ENCODE measurements around the gene TNPO3.
"Not testable (repeated sequence)": the region's sequence is repeated elsewhere in the genome, so short reads cannot be mapped to it uniquely, and the experiment has no call there.

Gene TNPO3

GRCh38 chr7:129045682-129046081 is 9.2 kb downstream of the TNPO3 start:
- no peaks in the 10 kb centered on the region for H3K27me3 ChIP-seq (ENCODE audit: control insufficient read depth in 1 of 2, insufficient read depth in 2 of 2, low read length in 2 of 2)
- no peaks in the 10 kb centered on the region for H3K9me3 ChIP-seq (ENCODE audit: control insufficient read depth in 2 of 2, low read length in 2 of 2)
- no peaks in the 10 kb centered on the region for H3K36me3 ChIP-seq (ENCODE audit: control insufficient read depth in 2 of 2, insufficient read depth in 2 of 2, low read length in 2 of 2)
- H3K4me1 ChIP-seq (ENCODE audit: control insufficient read depth, insufficient read depth, low read length) = no peaks in the 10 kb centered on the region
- no peak overlapping the region for H3K4me3 ChIP-seq (ENCODE audit: low read length in 2 of 2)
- H3K27ac ChIP-seq (ENCODE audit: low read length) = no peak overlapping the region
- H3K9ac ChIP-seq (ENCODE audit: low read length in 2 of 2) = no peak overlapping the region

- Histone ChIP-seq H3K4me1 (ENCODE audit: control insufficient read depth, insufficient read depth, low read length) (no peaks in the 10 kb centered on the region), H3K27ac (ENCODE audit: low read length) (no peak overlapping the region), H3K9ac (ENCODE audit: low read length in 2 of 2) (no peak overlapping the region), H3K36me3 (ENCODE audit: control insufficient read depth in 2 of 2, insufficient read depth in 2 of 2, low read length in 2 of 2) (peaks cover 7 to 9% of the 10 kb centered on the region in 2 donors), H3K27me3 (ENCODE audit: control insufficient read depth in 1 of 2, insufficient read depth in 2 of 2, low read length in 2 of 2) (no peaks in the 10 kb centered on the region), H3K4me3 (ENCODE audit: low read length in 2 of 2) (no peak overlapping the region), H3K9me3 (ENCODE audit: control insufficient read depth in 2 of 2, low read length in 2 of 2) (no peaks in the 10 kb centered on the region)
Measured at GRCh38 chr7:129043012-129043411, 11.9 kb downstream of the TNPO3 start.

- H3K4me3 ChIP-seq (ENCODE audit: low read length in 2 of 2) = no peak overlapping the region
- no peaks in the 10 kb centered on the region for H3K27me3 ChIP-seq (ENCODE audit: control insufficient read depth in 1 of 2, insufficient read depth in 2 of 2, low read length in 2 of 2)
- H3K27ac ChIP-seq (ENCODE audit: low read length) = no peak overlapping the region
- peaks cover 7 to 9% of the 10 kb centered on the region in 2 donors for H3K36me3 ChIP-seq (ENCODE audit: control insufficient read depth in 2 of 2, insufficient read depth in 2 of 2, low read length in 2 of 2)
- no peaks in the 10 kb centered on the region for H3K9me3 ChIP-seq (ENCODE audit: control insufficient read depth in 2 of 2, low read length in 2 of 2)
- H3K9ac ChIP-seq (ENCODE audit: low read length in 2 of 2) = no peak overlapping the region
- no peaks in the 10 kb centered on the region for H3K4me1 ChIP-seq (ENCODE audit: control insufficient read depth, insufficient read depth, low read length)
Measured at GRCh38 chr7:129041142-129042085, 13.5 kb downstream of the TNPO3 start.

- H3K9ac ChIP-seq (ENCODE audit: low read length in 2 of 2); H3K27me3 ChIP-seq (ENCODE audit: control insufficient read depth in 1 of 2, insufficient read depth in 2 of 2, low read length in 2 of 2); H3K27ac ChIP-seq (ENCODE audit: low read length); H3K4me3 ChIP-seq (ENCODE audit: low read length in 2 of 2); H3K9me3 ChIP-seq (ENCODE audit: control insufficient read depth in 2 of 2, low read length in 2 of 2); H3K4me1 ChIP-seq (ENCODE audit: control insufficient read depth, insufficient read depth, low read length): not testable (repeated sequence)
- peaks cover 7 to 12% of the 10 kb centered on the region in 2 donors for H3K36me3 ChIP-seq (ENCODE audit: control insufficient read depth in 2 of 2, insufficient read depth in 2 of 2, low read length in 2 of 2)
Measured at GRCh38 chr7:129038468-129038867, 16.4 kb downstream of the TNPO3 start.

GRCh38 chr7:129037585-129037984 is 17.3 kb downstream of the TNPO3 start:
- no peak overlapping the region for H3K9ac ChIP-seq (ENCODE audit: low read length in 2 of 2)
- peaks cover 7 to 12% of the 10 kb centered on the region in 2 donors for H3K36me3 ChIP-seq (ENCODE audit: control insufficient read depth in 2 of 2, insufficient read depth in 2 of 2, low read length in 2 of 2)
- H3K4me3 ChIP-seq (ENCODE audit: low read length in 2 of 2) = no peak overlapping the region
- no peaks in the 10 kb centered on the region for H3K4me1 ChIP-seq (ENCODE audit: control insufficient read depth, insufficient read depth, low read length)
- no peaks in the 10 kb centered on the region for H3K27me3 ChIP-seq (ENCODE audit: control insufficient read depth in 1 of 2, insufficient read depth in 2 of 2, low read length in 2 of 2)
- H3K9me3 ChIP-seq (ENCODE audit: control insufficient read depth in 2 of 2, low read length in 2 of 2) = no peaks in the 10 kb centered on the region
- H3K27ac ChIP-seq (ENCODE audit: low read length) = no peak overlapping the region

- Histone ChIP-seq H3K27ac (ENCODE audit: low read length) (no peak overlapping the region), H3K4me3 (ENCODE audit: low read length in 2 of 2) (no peak overlapping the region), H3K4me1 (ENCODE audit: control insufficient read depth, insufficient read depth, low read length) (no peaks in the 10 kb centered on the region), H3K36me3 (ENCODE audit: control insufficient read depth in 2 of 2, insufficient read depth in 2 of 2, low read length in 2 of 2) (peaks cover 5 to 7% of the 10 kb centered on the region in 2 donors), H3K9ac (ENCODE audit: low read length in 2 of 2) (no peak overlapping the region), H3K9me3 (ENCODE audit: control insufficient read depth in 2 of 2, low read length in 2 of 2) (no peaks in the 10 kb centered on the region), H3K27me3 (ENCODE audit: control insufficient read depth in 1 of 2, insufficient read depth in 2 of 2, low read length in 2 of 2) (no peaks in the 10 kb centered on the region)
Measured at GRCh38 chr7:129032017-129032416, 22.9 kb downstream of the TNPO3 start.

GRCh38 chr7:129030440-129030839 is 24.5 kb downstream of the TNPO3 start:
- H3K4me3 ChIP-seq (ENCODE audit: low read length in 2 of 2) = no peak overlapping the region
- H3K9ac ChIP-seq (ENCODE audit: low read length in 2 of 2) = no peak overlapping the region
- no peaks in the 10 kb centered on the region for H3K9me3 ChIP-seq (ENCODE audit: control insufficient read depth in 2 of 2, low read length in 2 of 2)
- no peaks in the 10 kb centered on the region for H3K27me3 ChIP-seq (ENCODE audit: control insufficient read depth in 1 of 2, insufficient read depth in 2 of 2, low read length in 2 of 2)
- no peaks in the 10 kb centered on the region for H3K4me1 ChIP-seq (ENCODE audit: control insufficient read depth, insufficient read depth, low read length)
- H3K27ac ChIP-seq (ENCODE audit: low read length) = no peak overlapping the region
- peaks cover 5 to 7% of the 10 kb centered on the region in 2 donors for H3K36me3 ChIP-seq (ENCODE audit: control insufficient read depth in 2 of 2, insufficient read depth in 2 of 2, low read length in 2 of 2)

GRCh38 chr7:129024125-129024524 is 30.8 kb downstream of the TNPO3 start:
- H3K9me3 ChIP-seq (ENCODE audit: control insufficient read depth in 2 of 2, low read length in 2 of 2) = no peaks in the 10 kb centered on the region
- H3K4me3 ChIP-seq (ENCODE audit: low read length in 2 of 2) = no peak overlapping the region
- H3K27ac ChIP-seq (ENCODE audit: low read length) = no peak overlapping the region
- peaks cover 0 to 1% of the 10 kb centered on the region in 2 donors for H3K36me3 ChIP-seq (ENCODE audit: control insufficient read depth in 2 of 2, insufficient read depth in 2 of 2, low read length in 2 of 2)
- no peaks in the 10 kb centered on the region for H3K27me3 ChIP-seq (ENCODE audit: control insufficient read depth in 1 of 2, insufficient read depth in 2 of 2, low read length in 2 of 2)
- H3K4me1 ChIP-seq (ENCODE audit: control insufficient read depth, insufficient read depth, low read length) = peaks cover 3% of the 10 kb centered on the region
- no peak overlapping the region for H3K9ac ChIP-seq (ENCODE audit: low read length in 2 of 2)

- H3K36me3 ChIP-seq (ENCODE audit: control insufficient read depth in 2 of 2, insufficient read depth in 2 of 2, low read length in 2 of 2) = no peaks in the 10 kb centered on the region
- peaks cover 3% of the 10 kb centered on the region for H3K4me1 ChIP-seq (ENCODE audit: control insufficient read depth, insufficient read depth, low read length)
- H3K27me3 ChIP-seq (ENCODE audit: control insufficient read depth in 1 of 2, insufficient read depth in 2 of 2, low read length in 2 of 2) = no peaks in the 10 kb centered on the region
- H3K4me3 ChIP-seq (ENCODE audit: low read length in 2 of 2) = no peak overlapping the region
- no peak overlapping the region for H3K27ac ChIP-seq (ENCODE audit: low read length)
- no peak overlapping the region for H3K9ac ChIP-seq (ENCODE audit: low read length in 2 of 2)
- H3K9me3 ChIP-seq (ENCODE audit: control insufficient read depth in 2 of 2, low read length in 2 of 2) = no peaks in the 10 kb centered on the region
Measured at GRCh38 chr7:129021656-129022055, 33.3 kb downstream of the TNPO3 start.

- Histone ChIP-seq H3K4me3 (ENCODE audit: low read length in 2 of 2) (no peak overlapping the region), H3K9me3 (ENCODE audit: control insufficient read depth in 2 of 2, low read length in 2 of 2) (no peaks in the 10 kb centered on the region), H3K27me3 (ENCODE audit: control insufficient read depth in 1 of 2, insufficient read depth in 2 of 2, low read length in 2 of 2) (no peaks in the 10 kb centered on the region), H3K4me1 (ENCODE audit: control insufficient read depth, insufficient read depth, low read length) (no peaks in the 10 kb centered on the region), H3K9ac (ENCODE audit: low read length in 2 of 2) (no peak overlapping the region), H3K27ac (ENCODE audit: low read length) (no peak overlapping the region), H3K36me3 (ENCODE audit: control insufficient read depth in 2 of 2, insufficient read depth in 2 of 2, low read length in 2 of 2) (peaks cover 6 to 23% of the 10 kb centered on the region in 2 donors)
Measured at GRCh38 chr7:129017933-129018538, 36.9 kb downstream of the TNPO3 start.

- H3K27me3 ChIP-seq (ENCODE audit: control insufficient read depth in 1 of 2, insufficient read depth in 2 of 2, low read length in 2 of 2) = no peaks in the 10 kb centered on the region
- no peak overlapping the region for H3K9ac ChIP-seq (ENCODE audit: low read length in 2 of 2)
- no peak overlapping the region for H3K4me3 ChIP-seq (ENCODE audit: low read length in 2 of 2)
- H3K4me1 ChIP-seq (ENCODE audit: control insufficient read depth, insufficient read depth, low read length) = no peaks in the 10 kb centered on the region
- no peak overlapping the region for H3K27ac ChIP-seq (ENCODE audit: low read length)
- peaks cover 6 to 23% of the 10 kb centered on the region in 2 donors for H3K36me3 ChIP-seq (ENCODE audit: control insufficient read depth in 2 of 2, insufficient read depth in 2 of 2, low read length in 2 of 2)
- H3K9me3 ChIP-seq (ENCODE audit: control insufficient read depth in 2 of 2, low read length in 2 of 2) = no peaks in the 10 kb centered on the region
Measured at GRCh38 chr7:129017264-129017663, 37.6 kb downstream of the TNPO3 start.

Measured in stomach smooth muscle (tissue), 2 donors.